ENCODE results near the gene TATDN2.

TATDN2 gene

GRCh38 chr3:10319251-10319650, 71.0 kb downstream of the TATDN2 start:
- no peak for DNase-seq (ENCODE audit: low read depth in 3 of 3)

GRCh38 chr3:10319804-10320203, 71.5 kb downstream of the TATDN2 start:
- DNase-seq (ENCODE audit: low read depth in 3 of 3), result no peak

- DNase-seq (ENCODE audit: low read depth in 3 of 3), result no peak
Observed at GRCh38 chr3:10320320-10320677, 72.0 kb downstream of the TATDN2 start.

GRCh38 chr3:10321630-10322351, 73.5 kb downstream of the TATDN2 start:
- DNase-seq (ENCODE audit: low read depth in 3 of 3), result no peak

GRCh38 chr3:10322352-10322710, 74.1 kb downstream of the TATDN2 start:
- no peak for DNase-seq (ENCODE audit: low read depth in 3 of 3)

GRCh38 chr3:10327592-10327991, 79.3 kb downstream of the TATDN2 start:
- no peak for DNase-seq (ENCODE audit: low read depth in 3 of 3)

- DNase-seq (ENCODE audit: low read depth in 3 of 3), result no peak
Observed at GRCh38 chr3:10328460-10329071, 80.3 kb downstream of the TATDN2 start.

- DNase-seq (ENCODE audit: low read depth in 3 of 3), result no peak
Observed at GRCh38 chr3:10329495-10330015, 81.3 kb downstream of the TATDN2 start.

GRCh38 chr3:10330319-10330718, 82.1 kb downstream of the TATDN2 start:
- no peak for DNase-seq (ENCODE audit: low read depth in 3 of 3)
